Measurements from ENCODE around the gene FN3KRP.
A peak's percentile ranks its signal among the peaks of the same experiment; 100 is the strongest.

The FN3KRP gene

GRCh38 chr17:82716203-82717010 lies at the start of gene FN3KRP:
Gene FN3KRP, plus strand, starts transcription at chr17:82716706. Its CDS starts 50 bp downstream, at chr17:82716756.
- peak; percentile 80 to 90 for DNase-seq (ENCODE audit: low read depth in 2 of 2)

GRCh38 chr17:82666931-82667667 lies 49.4 kb upstream of the FN3KRP start:
- no peak for DNase-seq (ENCODE audit: low read depth in 2 of 2)

- DNase-seq (ENCODE audit: low read depth in 2 of 2), result no peak
Observed at GRCh38 chr17:82667668-82668000, 48.9 kb upstream of the FN3KRP start.

- DNase-seq (ENCODE audit: low read depth in 2 of 2), result no peak
Observed at GRCh38 chr17:82668024-82668630, 48.4 kb upstream of the FN3KRP start.

GRCh38 chr17:82668631-82669099 lies 47.8 kb upstream of the FN3KRP start:
- peak; percentile 46 to 47 for DNase-seq (ENCODE audit: low read depth in 2 of 2)

GRCh38 chr17:82670661-82671450 lies 45.6 kb upstream of the FN3KRP start:
- DNase-seq (ENCODE audit: low read depth in 2 of 2), result no peak

- no peak for DNase-seq (ENCODE audit: low read depth in 2 of 2)
Observed at GRCh38 chr17:82674656-82675475, 41.6 kb upstream of the FN3KRP start.

GRCh38 chr17:82675476-82676245 lies 40.8 kb upstream of the FN3KRP start:
- DNase-seq (ENCODE audit: low read depth in 2 of 2), result no peak

GRCh38 chr17:82677353-82677925 lies 39.1 kb upstream of the FN3KRP start:
- no peak for DNase-seq (ENCODE audit: low read depth in 2 of 2)

- DNase-seq (ENCODE audit: low read depth in 2 of 2), result no peak
Observed at GRCh38 chr17:82678265-82678891, 38.1 kb upstream of the FN3KRP start.

GRCh38 chr17:82679586-82680465 lies 36.7 kb upstream of the FN3KRP start:
- no peak for DNase-seq (ENCODE audit: low read depth in 2 of 2)

- DNase-seq (ENCODE audit: low read depth in 2 of 2), result no peak
Observed at GRCh38 chr17:82681547-82681946, 35.0 kb upstream of the FN3KRP start.

GRCh38 chr17:82683534-82683933 lies 33.0 kb upstream of the FN3KRP start:
- no peak for DNase-seq (ENCODE audit: low read depth in 2 of 2)

- DNase-seq (ENCODE audit: low read depth in 2 of 2), result no peak
Observed at GRCh38 chr17:82684228-82684841, 32.2 kb upstream of the FN3KRP start.

GRCh38 chr17:82685291-82685690 lies 31.2 kb upstream of the FN3KRP start:
- no peak for DNase-seq (ENCODE audit: low read depth in 2 of 2)

- no peak for DNase-seq (ENCODE audit: low read depth in 2 of 2)
Observed at GRCh38 chr17:82686366-82687324, 29.9 kb upstream of the FN3KRP start.

Measured in stimulated activated CD4-positive, alpha-beta T cell treated with anti-CD3 and anti-CD28 coated beads, Interleukin-15, amount 100 ng/mL, for 48 hours (primary cell).